Measurements from ENCODE around the gene KIF16B.

Gene KIF16B

DNA sequence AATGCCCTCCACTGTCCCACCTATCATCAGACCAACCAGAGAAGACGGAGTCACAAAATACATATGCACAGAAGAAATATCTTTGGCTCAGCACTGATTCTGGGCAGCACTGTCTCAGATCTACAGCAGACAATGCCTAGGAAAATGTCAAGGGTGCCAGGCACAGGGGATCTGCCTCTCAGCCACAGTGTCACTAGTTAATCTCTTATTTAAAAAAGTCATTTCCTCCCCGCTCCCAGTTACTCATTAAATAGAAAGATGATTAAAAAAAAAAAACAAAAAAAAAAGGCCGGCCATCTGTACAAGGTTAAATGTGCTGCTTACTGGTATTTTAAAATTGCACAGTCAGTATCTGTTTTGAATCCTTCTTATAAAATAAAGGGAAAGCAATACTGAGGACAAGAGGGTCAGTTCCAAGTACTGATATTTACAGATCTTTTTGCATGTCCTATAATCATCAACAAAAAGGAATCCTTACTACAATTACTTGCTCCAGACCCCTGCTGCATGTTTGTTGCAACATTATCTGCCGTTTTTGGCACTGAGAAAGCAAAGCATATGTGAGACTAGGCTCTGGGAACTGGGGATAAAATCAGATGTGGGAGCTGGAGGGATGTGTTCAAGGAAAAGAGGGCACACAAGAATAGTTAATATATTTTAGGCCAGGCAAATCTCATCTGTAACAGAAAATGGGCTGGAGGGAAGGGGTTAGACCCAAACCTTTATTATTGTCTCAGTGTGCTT, 299.3 kb downstream of the KIF16B start:
- H3K9ac ChIP-seq: no peak overlapping the region
- H3K27me3 ChIP-seq (ENCODE audit: control insufficient read depth, insufficient read depth, low read length): no peaks in the 10 kb centered on the region
- no peak overlapping the region for H3K4me3 ChIP-seq (ENCODE audit: low read depth, low read length)
- no peak overlapping the region for H3K27ac ChIP-seq
- no peaks in the 10 kb centered on the region for H3K36me3 ChIP-seq (ENCODE audit: control insufficient read depth, insufficient read depth, low read length)
- H3K4me2 ChIP-seq (ENCODE audit: low read length): no peak overlapping the region
- H2AFZ ChIP-seq: no peak overlapping the region
- no peaks in the 10 kb centered on the region for H3K79me2 ChIP-seq
- H3K4me1 ChIP-seq: peaks cover 11% of the 10 kb centered on the region
- TF ChIP-seq, protein P1, sequence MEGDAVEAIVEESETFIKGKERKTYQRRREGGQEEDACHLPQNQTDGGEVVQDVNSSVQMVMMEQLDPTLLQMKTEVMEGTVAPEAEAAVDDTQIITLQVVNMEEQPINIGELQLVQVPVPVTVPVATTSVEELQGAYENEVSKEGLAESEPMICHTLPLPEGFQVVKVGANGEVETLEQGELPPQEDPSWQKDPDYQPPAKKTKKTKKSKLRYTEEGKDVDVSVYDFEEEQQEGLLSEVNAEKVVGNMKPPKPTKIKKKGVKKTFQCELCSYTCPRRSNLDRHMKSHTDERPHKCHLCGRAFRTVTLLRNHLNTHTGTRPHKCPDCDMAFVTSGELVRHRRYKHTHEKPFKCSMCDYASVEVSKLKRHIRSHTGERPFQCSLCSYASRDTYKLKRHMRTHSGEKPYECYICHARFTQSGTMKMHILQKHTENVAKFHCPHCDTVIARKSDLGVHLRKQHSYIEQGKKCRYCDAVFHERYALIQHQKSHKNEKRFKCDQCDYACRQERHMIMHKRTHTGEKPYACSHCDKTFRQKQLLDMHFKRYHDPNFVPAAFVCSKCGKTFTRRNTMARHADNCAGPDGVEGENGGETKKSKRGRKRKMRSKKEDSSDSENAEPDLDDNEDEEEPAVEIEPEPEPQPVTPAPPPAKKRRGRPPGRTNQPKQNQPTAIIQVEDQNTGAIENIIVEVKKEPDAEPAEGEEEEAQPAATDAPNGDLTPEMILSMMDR (IDR thresholded peaks at IDR 0.05): no peak
- no peaks in the 10 kb centered on the region for H3K9me3 ChIP-seq (ENCODE audit: control insufficient read depth, low read length)

GRCh38 chr20:16272780-16273360, 300.4 kb downstream of the KIF16B start:
- H3K79me2 ChIP-seq: no peaks in the 10 kb centered on the region
- peaks cover 11% of the 10 kb centered on the region for H3K4me1 ChIP-seq
- TF ChIP-seq, protein P1 (IDR thresholded peaks at IDR 0.05): no peak
- H3K4me2 ChIP-seq (ENCODE audit: low read length): no peak overlapping the region
- no peaks in the 10 kb centered on the region for H3K27me3 ChIP-seq (ENCODE audit: control insufficient read depth, insufficient read depth, low read length)
- H3K9ac ChIP-seq: no peak overlapping the region
- no peaks in the 10 kb centered on the region for H3K36me3 ChIP-seq (ENCODE audit: control insufficient read depth, insufficient read depth, low read length)
- H3K27ac ChIP-seq: no peak overlapping the region
- H3K4me3 ChIP-seq (ENCODE audit: low read depth, low read length): no peak overlapping the region
- no peaks in the 10 kb centered on the region for H3K9me3 ChIP-seq (ENCODE audit: control insufficient read depth, low read length)
- H2AFZ ChIP-seq: no peak overlapping the region

DNA sequence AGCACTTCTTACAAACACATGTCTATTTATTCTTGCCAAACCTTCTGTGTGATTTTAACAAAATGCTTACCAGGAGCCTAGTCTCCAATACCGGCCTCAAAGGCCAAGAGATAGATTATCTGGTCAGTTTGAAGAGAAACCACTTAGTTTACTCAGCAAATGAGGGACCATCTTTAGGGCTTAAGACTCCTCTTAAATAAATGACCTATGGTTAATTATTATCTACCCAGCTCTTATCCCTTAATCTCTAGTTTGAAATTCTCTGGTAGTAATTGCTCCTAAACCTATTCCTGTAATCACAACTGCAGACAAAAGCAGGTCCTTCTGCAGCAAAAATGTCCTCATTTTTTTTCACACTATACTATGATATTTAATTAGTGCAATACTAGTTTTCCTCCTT, 301.8 kb downstream of the KIF16B start:
- peaks cover 9% of the 10 kb centered on the region for H3K4me1 ChIP-seq
- no peaks in the 10 kb centered on the region for H3K27me3 ChIP-seq (ENCODE audit: control insufficient read depth, insufficient read depth, low read length)
- TF ChIP-seq, protein P1 (IDR thresholded peaks at IDR 0.05): no peak
- no peak overlapping the region for H3K4me3 ChIP-seq (ENCODE audit: low read depth, low read length)
- H3K36me3 ChIP-seq (ENCODE audit: control insufficient read depth, insufficient read depth, low read length): no peaks in the 10 kb centered on the region
- H3K79me2 ChIP-seq: no peaks in the 10 kb centered on the region
- H3K27ac ChIP-seq: no peak overlapping the region
- H3K9ac ChIP-seq: no peak overlapping the region
- H2AFZ ChIP-seq: no peak overlapping the region
- no peak overlapping the region for H3K4me2 ChIP-seq (ENCODE audit: low read length)
- H3K9me3 ChIP-seq (ENCODE audit: control insufficient read depth, low read length): no peaks in the 10 kb centered on the region

DNA sequence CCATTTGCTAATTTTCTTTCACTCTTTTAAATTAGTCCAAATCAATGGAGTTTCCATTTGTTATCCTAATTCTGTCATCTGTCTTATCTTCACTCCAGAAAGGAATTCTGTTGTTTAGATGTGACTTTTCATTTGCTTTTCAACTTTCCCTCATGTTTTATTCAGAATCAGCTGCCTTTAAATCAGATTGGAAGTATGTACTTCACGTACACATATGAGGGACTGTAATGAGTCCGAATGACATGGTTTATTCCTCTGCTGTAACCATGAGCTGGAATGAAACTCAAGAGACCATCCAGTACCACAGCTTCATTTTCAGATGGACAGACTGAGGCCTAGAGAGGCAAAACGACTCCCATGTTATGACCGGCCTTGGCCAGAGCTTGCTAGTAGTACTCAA, 302.3 kb downstream of the KIF16B start:
- TF ChIP-seq, protein P1 (IDR thresholded peaks at IDR 0.05): no peak
- no peak overlapping the region for H3K4me2 ChIP-seq (ENCODE audit: low read length)
- H3K4me3 ChIP-seq (ENCODE audit: low read depth, low read length): no peak overlapping the region
- H3K4me1 ChIP-seq: peaks cover 6% of the 10 kb centered on the region
- H3K79me2 ChIP-seq: no peaks in the 10 kb centered on the region
- no peaks in the 10 kb centered on the region for H3K9me3 ChIP-seq (ENCODE audit: control insufficient read depth, low read length)
- H3K27me3 ChIP-seq (ENCODE audit: control insufficient read depth, insufficient read depth, low read length): no peaks in the 10 kb centered on the region
- no peak overlapping the region for H2AFZ ChIP-seq
- H3K36me3 ChIP-seq (ENCODE audit: control insufficient read depth, insufficient read depth, low read length): no peaks in the 10 kb centered on the region
- H3K9ac ChIP-seq: no peak overlapping the region
- no peak overlapping the region for H3K27ac ChIP-seq

Measured in parathyroid adenoma (tissue), 2 donors.